ENCODE data around the gene OR51E1. TPM values are rescaled to one million over a fixed set of nuclear protein-coding genes. Genes with fewer than 3 reads are reported as not detected.

Gene OR51E1
- total and polyA plus RNA-seq, 10 donors, result 0.04 to 0.18 (median 0.06) TPM; not detected in 7

DNA sequence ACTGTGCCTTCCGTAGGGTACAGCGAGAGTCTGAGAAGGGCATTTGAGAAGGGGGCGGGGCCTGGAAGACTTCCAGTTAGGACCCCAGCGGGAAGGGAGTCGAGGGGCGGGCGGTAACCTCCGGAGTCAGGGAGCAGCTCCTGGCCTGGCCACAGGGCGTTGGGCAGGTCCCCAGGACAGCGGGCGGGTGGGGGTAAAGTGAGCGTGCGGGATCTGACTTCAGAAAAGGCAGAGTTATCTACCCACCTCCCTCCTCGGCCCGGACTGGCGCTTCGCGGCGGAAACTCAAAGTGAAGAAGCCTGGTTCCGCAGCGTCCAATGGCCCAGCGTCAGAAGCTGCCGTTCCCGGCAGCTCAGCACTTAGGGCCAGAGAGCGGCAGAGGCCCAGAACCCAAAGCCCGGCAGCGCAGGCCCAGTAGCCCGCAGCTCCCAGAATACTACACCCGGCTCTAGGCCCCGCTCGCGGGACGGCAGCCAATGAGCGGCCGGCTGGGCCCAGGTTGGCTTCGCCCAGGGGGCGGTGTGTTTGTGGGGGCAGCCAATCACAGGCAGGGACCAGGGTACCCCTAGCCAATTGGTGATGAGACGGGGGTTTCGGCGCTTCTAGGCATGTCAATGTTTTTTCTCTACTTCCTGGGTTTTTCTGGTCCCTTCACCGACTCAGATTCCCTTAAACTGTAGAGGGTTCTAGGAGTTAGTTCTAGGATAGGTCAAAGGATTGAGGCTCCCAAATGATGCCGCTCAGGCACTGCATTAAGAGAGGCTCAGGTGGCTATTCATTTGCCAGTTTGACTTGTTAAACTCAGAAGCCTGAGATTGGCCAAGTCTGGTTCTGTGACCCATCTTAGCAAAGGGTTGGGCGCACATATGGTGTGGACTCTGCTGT, 35.8 kb upstream of the OR51E1 start, which contains the start of gene TRIM68:
Gene TRIM68 (minus strand): TSS at position 451 of the 886 bp plus-strand sequence. CDS start 2,727 bp downstream, outside the sequence.
- TF ChIP-seq POLR2AphosphoS5 (IDR thresholded peaks at IDR 0.05) (peak; percentile 77 to 89 (median 88)), POLR2A (IDR thresholded peaks at IDR 0.05) (peak in 1 of 3 donors; percentile 59), CTCF (IDR thresholded peaks at IDR 0.05 in 8 of 11, conservative IDR thresholded peaks at IDR 0.05 in 3 of 11) (peak in 2 of 11 experiments; percentile 18 to 19)

GRCh38 chr11:4610258-4610935, 33.4 kb upstream of the OR51E1 start:
- Histone ChIP-seq H3K27ac (peak overlapping the region; percentile 35 to 77 (median 66)), H3K4me1 (peaks cover 8 to 40% (median 26%) of the 10 kb centered on the region in 6 donors), H3K4me3 (peak overlapping the region in 3 of 8 donors; percentile 18 to 49 (median 18)), H3K36me3 (peaks cover 0 to under 1% (median 0%) of the 10 kb centered on the region in 6 donors), H3K9me3 (no peaks in the 10 kb centered on the region), H3K27me3 (replicated peaks in 1 of 7) (no peaks in the 10 kb centered on the region)
- WGBS, 5 donors, result 6 to 16% (median 12%) methylated on average over 3 of the region's 3 CpGs
- TF ChIP-seq POLR2AphosphoS5 (IDR thresholded peaks at IDR 0.05) (no peak), CTCF (IDR thresholded peaks at IDR 0.05 in 8 of 11, conservative IDR thresholded peaks at IDR 0.05 in 3 of 11) (no peak)
- no peak for DNase-seq
- intact Hi-C loops (cut with DNase I; ENCODE audit: low total_unique reads), result no loop called here

More for the DNA sequence above, 35.8 kb upstream of the OR51E1 start, which contains the start of gene TRIM68:
- intact Hi-C loops (cut with DNase I; ENCODE audit: low total_unique reads), result no loop called here
- Histone ChIP-seq H3K27ac (peak within 1 kb of the TSS; percentile 77 to 94 (median 90)), H3K36me3 (peaks cover 3 to 25% (median 16%) of the 10 kb centered on the region in 6 donors), H3K9me3 (no peaks in the 10 kb centered on the region), H3K4me3 (peak within 1 kb of the TSS; percentile 60 to 83 (median 70)), H3K4me1 (peaks cover 8 to 45% (median 26%) of the 10 kb centered on the region in 6 donors), H3K27me3 (replicated peaks in 1 of 7) (no peaks in the 10 kb centered on the region)
- DNase-seq, result peak; percentile 98
- WGBS, 5 donors, result 4 to 6% (median 5%) methylated on average over 31 to 43 of the region's 43 CpGs

- no peaks in the 10 kb centered on the region for H3K36me3 ChIP-seq
- no peak overlapping the region for H3K4me3 ChIP-seq
- no peaks in the 10 kb centered on the region for H3K9me3 ChIP-seq
- TF ChIP-seq CTCF (IDR thresholded peaks at IDR 0.05 in 8 of 11, conservative IDR thresholded peaks at IDR 0.05 in 3 of 11), result no peak
- no peak for TF ChIP-seq POLR2AphosphoS5 (IDR thresholded peaks at IDR 0.05)
- TF ChIP-seq POLR2A (IDR thresholded peaks at IDR 0.05), result no peak
- no peak for DNase-seq
- 90 to 94% (median 91%) methylated on average over 2 of the region's 2 CpGs for WGBS, 5 donors
- no peak overlapping the region for H3K27ac ChIP-seq
- intact Hi-C loops (cut with DNase I; ENCODE audit: low total_unique reads), result no loop called here
- no peaks in the 10 kb centered on the region for H3K27me3 ChIP-seq (replicated peaks in 1 of 7)
- peaks cover 2 to 29% (median 14%) of the 10 kb centered on the region in 6 donors for H3K4me1 ChIP-seq
These were observed 31.8 kb upstream of the OR51E1 start for GRCh38 chr11:4611986-4612385.
